Activated CD8-positive, alpha-beta memory T cell treated with anti-CD3 and anti-CD28 coated beads, Interleukin-2, amount 10 ng/mL, durations not matched to agents 7 days and 5 days (primary cell): Measurements from ENCODE around the gene OIP5. TPM values are rescaled to one million over a fixed set of nuclear protein-coding genes. Genes with fewer than 3 reads are reported as not detected.

Source experiments
- ATAC-seq: fragments of 150-1000 bp; cut with Tn5 transposase; one replicate; pipeline ENCODE4 v1.10.0; 2021; ENCODE audit warnings: moderate library complexity
- CTCF ChIA-PET: fragments of 350-600 bp; sonication (Branson Sonifier 250); formaldehyde crosslinking; loops from one replicate; lab custom pipeline; 2021; ENCODE audit warnings: antibody characterized with exemption; lab: Charles Lee
- DNase-seq: peaks from one replicate; pipeline ENCODE4 v3.0.0-alpha.2; 2020
- H3K27ac Mint-ChIP-seq: one replicate; pipeline ENCODE4 v1.8.0; 2021; ENCODE audit warnings: mild to moderate bottlenecking, mixed read lengths
- H3K27me3 Mint-ChIP-seq: one replicate; pipeline ENCODE4 v1.8.0; 2021; ENCODE audit warnings: mixed read lengths
- H3K36me3 Mint-ChIP-seq: one replicate; pipeline ENCODE4 v1.8.0; 2021; ENCODE audit warnings: mild to moderate bottlenecking, mixed read lengths
- H3K4me1 Mint-ChIP-seq: one replicate; pipeline ENCODE4 v1.8.0; 2021; ENCODE audit warnings: mixed read lengths
- H3K4me3 Mint-ChIP-seq: one replicate; pipeline ENCODE4 v1.8.0; 2021; ENCODE audit warnings: mild to moderate bottlenecking, moderate library complexity, mixed read lengths
- H3K9me3 Mint-ChIP-seq: one replicate; pipeline ENCODE4 v1.8.0; 2022; ENCODE audit warnings: low read depth, mixed read lengths
- total RNA-seq, 2 experiments: library from RNA; stranded (reverse); gene quantifications; one replicate each; pipeline ENCODE4 v1.2.3, GENCODE V29; 2021

Gene OIP5
- total RNA-seq, result 10 to 100 TPM; 21.1 to 21.2 TPM

DNA sequence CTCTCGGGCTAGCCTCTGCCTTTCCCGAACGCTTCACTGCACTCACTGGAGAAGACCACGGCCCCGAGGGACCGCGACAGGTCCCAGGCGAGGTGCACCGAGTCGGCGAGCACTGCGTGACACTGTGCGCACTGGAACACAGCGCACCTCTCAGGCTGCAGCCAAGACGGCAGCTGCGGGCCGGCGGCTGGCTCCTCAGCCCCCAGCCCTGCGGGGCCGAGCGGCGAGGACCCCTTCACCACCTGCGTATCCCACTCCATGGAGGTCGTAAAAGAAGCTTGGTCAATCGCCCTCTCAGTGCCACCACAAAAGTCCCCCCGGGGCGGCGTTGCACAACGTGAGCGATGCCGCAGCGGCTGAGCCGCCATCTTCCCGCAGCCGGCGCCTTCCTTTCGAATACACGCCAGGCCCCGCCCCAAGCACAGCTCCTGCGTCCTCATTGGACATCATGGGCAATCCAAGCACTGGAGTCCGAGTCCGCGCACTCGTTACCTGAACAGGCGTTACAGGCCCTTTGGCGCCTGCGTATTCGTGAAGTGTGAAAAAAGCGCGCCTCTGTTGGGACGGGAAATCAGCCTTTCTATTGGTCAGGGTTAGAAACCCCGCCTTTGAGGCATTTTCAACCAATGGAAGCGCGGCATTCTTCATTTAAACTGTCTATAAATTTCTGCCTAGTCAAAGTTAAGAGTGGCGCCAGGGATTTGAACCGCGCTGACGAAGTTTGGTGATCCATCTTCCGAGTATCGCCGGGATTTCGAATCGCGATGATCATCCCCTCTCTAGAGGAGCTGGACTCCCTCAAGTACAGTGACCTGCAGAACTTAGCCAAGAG, at the start of gene OIP5, which contains the start of gene NUSAP1:
Gene OIP5, minus strand, starts transcription at position 398 of the 832 bp plus-strand sequence. Its CDS starts 30 bp downstream, at position 368.
Gene NUSAP1, plus strand, starts transcription at position 688 of the 832 bp plus-strand sequence. Its CDS starts 77 bp downstream, at position 765.
- Mint-ChIP-seq H3K36me3 (peaks cover 37% of the 10 kb centered on the region), H3K9me3 (no peaks in the 10 kb centered on the region), H3K27me3 (no peaks in the 10 kb centered on the region), H3K4me1 (peaks cover 36% of the 10 kb centered on the region), H3K27ac (peak within 1 kb of the TSS; percentile 100), H3K4me3 (peak within 1 kb of the TSS; percentile 100)
- DNase-seq (peak; percentile 100), ATAC-seq (peak; percentile 95)
- CTCF ChIA-PET, result interaction anchor here (0.8 to 1.8 kb wide), 15 partner anchors 10 to 638 kb away, joined by 3 to 7 read pairs (median 4); partner anchors contain the start of genes CHAC1, RAD51 and RPAP1

DNA sequence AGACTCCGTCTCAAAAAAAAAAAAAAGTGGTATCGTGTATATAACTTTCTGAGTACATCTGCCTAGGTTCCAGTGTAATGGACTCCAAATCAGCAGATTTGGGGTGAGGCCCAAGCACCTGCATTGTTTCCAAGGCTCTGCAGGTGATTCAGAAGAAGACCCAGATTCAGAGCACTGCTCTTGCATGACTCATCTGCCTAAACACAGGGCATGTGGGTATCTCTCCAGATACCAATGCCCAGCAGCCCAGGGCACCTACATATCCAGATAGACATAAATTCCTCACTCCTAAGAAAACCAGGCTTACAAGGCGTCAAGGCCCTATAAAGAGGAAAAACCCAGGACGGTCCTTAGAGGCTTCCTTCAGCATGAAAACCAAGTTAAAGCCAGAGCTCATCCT, 45.6 kb upstream of the OIP5 start:
- Mint-ChIP-seq H3K27me3 (no peaks in the 10 kb centered on the region), H3K27ac (no peak overlapping the region), H3K4me3 (no peak overlapping the region), H3K9me3 (no peaks in the 10 kb centered on the region), H3K36me3 (peaks cover 49% of the 10 kb centered on the region), H3K4me1 (no peaks in the 10 kb centered on the region)
- CTCF ChIA-PET, result interaction anchor here (0.7 to 1.2 kb wide), 2 partner anchors 15 to 28 kb away, joined by 3 read pairs; no protein-coding TSS in a partner anchor
- no peak for ATAC-seq
- no peak for DNase-seq

DNA sequence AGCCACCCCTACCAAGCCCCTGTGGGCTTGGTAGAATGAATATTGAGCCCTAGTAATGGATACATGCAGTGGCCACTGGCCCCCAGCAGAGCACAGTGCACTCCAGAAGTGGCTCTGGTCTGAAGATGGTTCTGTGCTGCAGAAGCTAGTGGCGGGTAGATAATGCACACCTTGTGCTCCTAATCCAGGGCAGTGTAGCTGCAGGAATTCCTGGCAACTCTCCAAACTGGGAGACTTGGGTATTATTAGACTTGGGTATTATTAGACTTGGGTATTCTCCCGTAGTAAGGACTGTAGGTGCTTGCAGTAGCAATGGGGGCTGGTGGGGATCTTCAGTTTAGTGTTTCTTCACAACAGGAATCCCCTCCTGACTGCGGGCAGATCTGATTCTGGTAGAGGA, 35.0 kb upstream of the OIP5 start:
- peaks cover 59% of the 10 kb centered on the region for H3K36me3 Mint-ChIP-seq
- ATAC-seq, result no peak
- H3K4me3 Mint-ChIP-seq, result no peak overlapping the region
- no peak for DNase-seq
- H3K27ac Mint-ChIP-seq, result no peak overlapping the region
- H3K27me3 Mint-ChIP-seq, result no peaks in the 10 kb centered on the region
- H3K4me1 Mint-ChIP-seq, result no peaks in the 10 kb centered on the region
- CTCF ChIA-PET, result no interaction called here
- no peaks in the 10 kb centered on the region for H3K9me3 Mint-ChIP-seq

DNA sequence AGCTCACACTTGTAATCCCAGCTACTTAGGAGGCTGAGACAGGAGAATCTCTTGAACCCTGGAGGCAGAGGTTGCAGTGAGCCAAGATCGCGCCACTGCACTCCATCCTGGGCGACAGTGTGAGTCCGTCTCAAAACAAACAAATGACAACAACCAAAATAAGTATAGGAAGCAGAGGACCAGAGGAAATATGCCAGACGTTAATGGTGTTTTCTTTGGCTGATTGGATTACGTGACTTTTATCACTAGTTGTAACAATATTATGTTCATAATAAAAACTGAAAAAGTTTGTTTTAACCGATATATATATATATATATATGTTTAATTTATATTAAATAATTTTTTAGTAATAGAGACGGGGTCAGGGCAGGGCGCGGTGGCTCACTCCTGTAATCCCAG, 22.0 kb upstream of the OIP5 start:
- H3K36me3 Mint-ChIP-seq, result peaks cover 66% of the 10 kb centered on the region
- no peaks in the 10 kb centered on the region for H3K27me3 Mint-ChIP-seq
- CTCF ChIA-PET, result no interaction called here
- no peak for DNase-seq
- no peak for ATAC-seq
- no peaks in the 10 kb centered on the region for H3K4me1 Mint-ChIP-seq
- H3K9me3 Mint-ChIP-seq, result no peaks in the 10 kb centered on the region
- H3K27ac Mint-ChIP-seq, result no peak overlapping the region
- no peak overlapping the region for H3K4me3 Mint-ChIP-seq

DNA sequence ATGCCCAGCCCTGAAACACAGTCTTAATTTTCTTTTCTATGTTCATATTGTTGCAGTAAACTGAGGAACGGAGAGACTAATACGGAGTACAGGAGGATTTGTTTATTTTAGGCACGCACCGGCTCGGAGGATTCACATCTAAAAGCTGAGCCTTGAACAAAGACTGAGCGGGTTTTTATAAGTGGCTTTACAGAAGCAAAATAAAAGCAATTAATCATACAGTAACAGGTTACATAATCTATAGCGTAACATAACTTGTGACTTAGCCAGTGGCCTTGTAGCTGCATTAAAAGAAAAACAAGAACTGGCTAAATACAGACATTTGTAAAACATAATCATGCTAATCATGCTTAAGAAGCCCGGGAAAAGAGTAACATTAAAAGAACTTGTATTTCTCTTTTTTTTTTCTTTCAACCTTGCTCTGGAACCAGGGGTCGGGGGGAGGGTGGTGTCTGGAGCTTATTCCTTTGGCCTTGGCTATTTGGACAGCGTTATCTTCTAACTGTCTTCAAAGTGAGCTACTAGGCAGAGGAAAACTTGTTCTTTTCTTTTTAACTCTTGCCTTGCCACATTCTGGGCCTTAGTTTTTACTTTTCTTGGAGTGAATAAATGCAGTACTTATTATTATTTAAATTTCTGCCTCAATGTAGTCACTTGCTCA, 17.8 kb upstream of the OIP5 start:
- no peak for DNase-seq
- H3K9me3 Mint-ChIP-seq, result no peaks in the 10 kb centered on the region
- no peaks in the 10 kb centered on the region for H3K27me3 Mint-ChIP-seq
- H3K4me1 Mint-ChIP-seq, result peaks cover 6% of the 10 kb centered on the region
- no peak for ATAC-seq
- H3K4me3 Mint-ChIP-seq, result no peak overlapping the region
- CTCF ChIA-PET, result interaction anchor here (0.6 kb wide), 1 partner anchor 27 kb away, joined by 3 read pairs; no protein-coding TSS in a partner anchor
- no peak overlapping the region for H3K27ac Mint-ChIP-seq
- peaks cover 69% of the 10 kb centered on the region for H3K36me3 Mint-ChIP-seq

DNA sequence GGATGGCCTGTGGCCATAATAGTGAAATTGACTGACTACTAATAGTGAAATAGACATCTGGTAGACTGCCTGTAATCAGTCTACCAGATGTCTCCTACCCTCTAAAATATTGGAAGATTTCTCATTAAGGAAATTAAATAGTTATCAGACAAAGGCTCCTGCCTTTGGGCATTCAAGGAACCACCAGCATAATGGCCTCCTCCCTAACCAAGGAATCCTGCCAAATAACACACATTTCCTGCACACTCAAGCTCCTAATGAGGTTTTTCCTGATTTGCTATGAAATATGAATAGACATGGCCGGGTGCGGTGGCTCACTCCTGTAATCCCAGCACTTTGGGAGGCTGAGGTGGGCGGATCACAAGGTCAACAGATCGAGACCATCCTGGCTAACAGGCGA, 14.8 kb upstream of the OIP5 start:
- Mint-ChIP-seq H3K27me3 (no peaks in the 10 kb centered on the region), H3K9me3 (no peaks in the 10 kb centered on the region), H3K4me3 (no peak overlapping the region), H3K27ac (no peak overlapping the region), H3K4me1 (peaks cover 6% of the 10 kb centered on the region), H3K36me3 (peaks cover 76% of the 10 kb centered on the region)
- CTCF ChIA-PET, result no interaction called here
- DNase-seq, result no peak
- ATAC-seq, result no peak

DNA sequence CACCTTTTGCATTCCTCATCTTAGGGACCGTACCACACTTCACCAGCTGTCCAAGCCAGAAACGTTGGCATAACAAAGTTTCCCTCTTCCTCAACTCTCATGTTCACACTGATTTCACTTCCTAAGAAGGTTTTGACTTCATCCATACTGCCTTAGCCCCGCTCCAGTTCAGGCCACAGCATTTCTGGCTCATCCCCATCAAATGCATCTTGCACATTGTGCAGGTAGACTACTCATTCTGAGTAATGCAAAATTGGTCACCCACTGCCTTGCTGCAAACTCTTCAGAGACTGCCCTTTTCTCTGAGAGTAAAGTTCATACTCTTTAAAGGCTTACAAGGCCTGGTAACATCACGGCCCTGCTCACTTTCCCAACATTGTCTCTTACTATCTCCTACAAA, 9.1 kb upstream of the OIP5 start:
- DNase-seq (no peak), ATAC-seq (no peak)
- Mint-ChIP-seq H3K27me3 (no peaks in the 10 kb centered on the region), H3K4me3 (no peak overlapping the region), H3K4me1 (peaks cover 37% of the 10 kb centered on the region), H3K27ac (no peak overlapping the region), H3K9me3 (no peaks in the 10 kb centered on the region), H3K36me3 (peaks cover 76% of the 10 kb centered on the region)
- CTCF ChIA-PET, result no interaction called here

DNA sequence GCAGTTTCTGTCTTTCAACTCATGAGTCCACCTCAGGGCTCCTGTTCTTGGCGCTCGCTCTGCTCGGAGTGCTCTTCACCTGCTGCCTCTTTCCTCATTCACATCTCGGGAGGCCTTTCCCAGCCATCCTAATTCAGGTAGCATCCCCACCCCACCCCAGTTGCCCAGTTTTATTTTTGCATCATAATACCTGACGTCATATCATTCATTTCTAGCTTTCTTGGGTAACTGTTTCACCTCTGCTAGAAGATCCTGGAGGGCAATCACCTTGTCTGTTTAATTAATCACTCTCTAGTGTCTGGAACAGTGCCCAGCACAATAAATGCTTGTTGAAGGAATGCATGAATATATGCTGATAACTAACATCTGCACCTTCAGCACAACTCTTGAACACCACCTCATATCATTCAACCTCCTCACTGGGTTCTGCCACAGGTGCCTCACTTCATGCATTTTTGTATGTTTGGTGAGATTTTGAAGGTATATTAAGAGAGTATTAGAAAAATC, 7.9 kb upstream of the OIP5 start:
- no peak overlapping the region for H3K27ac Mint-ChIP-seq

DNA sequence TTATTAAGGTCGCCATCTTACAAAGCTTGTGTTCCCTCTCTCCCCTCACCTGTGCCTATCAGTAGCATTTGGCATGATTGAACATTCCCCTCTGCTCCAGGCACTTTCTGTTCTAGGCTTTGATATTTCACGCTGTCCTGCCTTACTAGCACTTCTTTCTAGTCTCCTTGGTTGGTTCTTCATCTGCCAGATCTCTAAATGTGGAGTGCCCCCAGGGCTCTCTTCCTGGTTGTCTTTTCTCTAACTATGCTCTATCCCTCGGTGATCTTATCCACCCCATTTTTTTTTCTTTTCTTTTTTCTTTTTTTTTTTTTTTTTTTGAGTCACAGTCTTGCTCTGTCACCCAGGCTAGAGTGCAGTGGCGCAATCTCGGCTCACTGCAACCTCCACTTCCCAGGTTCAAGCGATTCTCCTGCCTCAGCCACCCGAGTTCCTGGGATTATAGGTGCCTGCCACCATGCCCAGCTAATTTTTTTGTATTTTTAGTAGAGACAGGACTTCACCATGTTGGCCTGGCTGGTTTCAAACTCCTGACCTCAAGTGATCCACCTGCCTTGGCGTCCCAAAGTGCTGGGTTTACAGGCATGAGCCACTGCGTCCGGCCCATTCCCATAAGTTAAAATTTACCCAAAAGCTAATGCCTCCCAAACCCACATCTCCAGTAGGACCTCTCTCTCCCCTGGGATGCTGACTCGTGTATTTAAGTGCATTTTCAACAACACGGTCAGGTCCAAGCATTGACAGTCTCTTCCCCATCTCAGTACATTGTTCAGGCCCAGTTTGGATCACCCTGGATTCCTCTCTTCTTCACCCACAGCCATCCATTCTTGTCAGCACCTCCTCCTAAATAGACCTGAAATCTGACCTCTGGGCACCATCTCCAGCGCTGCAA, 5.5 kb upstream of the OIP5 start:
- DNase-seq, result no peak
- H3K4me1 Mint-ChIP-seq, result peaks cover 45% of the 10 kb centered on the region
- no peak for ATAC-seq
- H3K4me3 Mint-ChIP-seq, result peak overlapping the region; percentile 17
- H3K27me3 Mint-ChIP-seq, result no peaks in the 10 kb centered on the region
- CTCF ChIA-PET, result no interaction called here
- H3K27ac Mint-ChIP-seq, result peak overlapping the region; percentile 10
- H3K36me3 Mint-ChIP-seq, result peaks cover 66% of the 10 kb centered on the region
- H3K9me3 Mint-ChIP-seq, result no peaks in the 10 kb centered on the region

More for the DNA sequence above, 7.9 kb upstream of the OIP5 start:
- CTCF ChIA-PET, result no interaction called here
- Mint-ChIP-seq H3K27me3 (no peaks in the 10 kb centered on the region), H3K4me1 (peaks cover 39% of the 10 kb centered on the region), H3K4me3 (no peak overlapping the region), H3K36me3 (peaks cover 67% of the 10 kb centered on the region), H3K9me3 (no peaks in the 10 kb centered on the region)
- ATAC-seq (no peak), DNase-seq (no peak)

DNA sequence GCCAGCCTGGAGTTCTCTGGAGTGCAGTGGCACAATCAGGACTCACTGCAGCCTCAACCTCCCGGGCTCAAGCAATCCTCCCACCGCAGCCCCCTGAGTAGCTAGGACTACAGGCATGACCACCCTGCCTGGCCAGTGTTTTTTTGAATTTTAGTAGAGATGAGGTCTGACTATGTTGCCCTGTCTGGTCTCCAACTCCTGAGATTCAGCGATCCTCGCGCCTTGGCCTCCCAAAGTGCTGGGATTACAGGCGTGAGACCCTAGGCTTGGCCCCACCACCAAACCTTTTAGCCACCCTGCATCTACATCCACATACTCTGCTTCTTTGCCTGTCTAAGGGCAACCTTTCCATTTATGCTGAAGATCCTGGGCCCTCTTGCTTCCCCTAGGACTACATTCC, 4.7 kb upstream of the OIP5 start:
- Mint-ChIP-seq H3K4me3 (peak overlapping the region; percentile 17), H3K27ac (peak overlapping the region; percentile 50)

DNA sequence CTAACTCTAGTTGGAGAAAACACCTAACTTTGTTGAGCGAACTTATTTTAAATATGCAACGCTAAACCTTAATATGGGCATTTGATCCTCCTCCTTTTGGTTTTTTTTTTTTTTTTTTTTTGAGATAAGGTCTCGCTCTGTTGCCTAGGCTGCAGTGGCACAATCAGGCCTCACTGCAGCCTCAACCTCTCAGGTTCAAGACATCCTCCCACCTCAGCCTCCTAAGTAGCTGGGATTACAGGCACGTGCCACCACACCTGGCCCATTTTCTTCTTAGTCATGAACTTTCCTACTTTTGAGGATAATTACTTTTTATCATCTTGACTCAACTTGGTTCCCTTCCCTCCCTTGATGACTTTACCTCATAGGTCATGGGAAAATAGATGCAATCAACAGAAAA, 4.2 kb upstream of the OIP5 start:
- Mint-ChIP-seq H3K9me3 (no peaks in the 10 kb centered on the region), H3K27me3 (no peaks in the 10 kb centered on the region), H3K4me1 (peaks cover 45% of the 10 kb centered on the region), H3K4me3 (peak overlapping the region; percentile 6), H3K36me3 (peaks cover 58% of the 10 kb centered on the region), H3K27ac (peak overlapping the region; percentile 50)
- DNase-seq (no peak), ATAC-seq (no peak)
- CTCF ChIA-PET, result interaction anchor here (0.6 kb wide), 1 partner anchor 422 kb away, joined by 3 read pairs; no protein-coding TSS in a partner anchor

More for the DNA sequence above, 4.7 kb upstream of the OIP5 start:
- H3K4me1 Mint-ChIP-seq, result peaks cover 48% of the 10 kb centered on the region
- H3K9me3 Mint-ChIP-seq, result no peaks in the 10 kb centered on the region
- H3K36me3 Mint-ChIP-seq, result peaks cover 63% of the 10 kb centered on the region
- no peak for ATAC-seq
- CTCF ChIA-PET, result interaction anchor here (0.7 kb wide), 1 partner anchor 9 kb away, joined by 3 read pairs; no protein-coding TSS in a partner anchor
- no peaks in the 10 kb centered on the region for H3K27me3 Mint-ChIP-seq
- no peak for DNase-seq

DNA sequence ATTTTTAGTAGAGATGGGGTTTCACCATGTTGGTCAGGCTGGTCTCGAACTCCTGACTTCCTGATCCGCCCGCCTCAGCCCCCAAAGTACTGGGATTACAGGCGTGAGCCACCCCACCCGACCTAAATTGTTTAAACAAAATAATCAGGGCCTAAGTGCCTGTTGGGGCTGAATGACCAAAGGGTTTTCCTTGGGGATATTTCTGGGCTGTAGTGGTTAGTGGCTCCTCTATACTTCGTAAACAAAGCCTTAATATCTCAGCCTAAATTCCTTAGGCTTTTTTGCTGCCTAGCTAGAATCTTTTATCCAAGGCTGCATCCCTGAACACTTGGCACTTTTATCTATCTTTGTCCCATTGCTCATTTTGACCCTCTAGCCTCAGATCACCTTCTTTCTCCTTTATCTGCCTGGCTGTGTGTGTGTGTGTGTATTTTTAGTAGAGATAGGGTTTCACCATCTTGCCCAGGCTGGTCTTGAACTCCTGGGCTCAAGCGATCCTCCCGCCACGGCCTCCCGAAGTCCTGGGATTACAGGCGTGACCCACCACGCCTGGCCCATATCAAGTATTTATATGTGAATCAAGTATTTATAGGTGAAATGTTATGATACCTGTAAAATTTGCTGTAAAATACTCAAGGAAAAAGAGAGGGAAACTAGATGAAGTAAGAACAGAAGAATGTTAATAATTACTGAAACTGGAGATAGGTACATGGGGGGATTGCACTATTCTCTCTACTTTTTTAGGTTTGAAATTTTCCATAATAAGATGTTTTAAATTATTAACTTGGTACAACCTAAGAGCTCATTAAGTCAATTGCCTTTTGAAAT, 2.1 kb upstream of the OIP5 start:
- ATAC-seq (no peak), DNase-seq (peak; percentile 41)
- Mint-ChIP-seq H3K9me3 (no peaks in the 10 kb centered on the region), H3K27me3 (no peaks in the 10 kb centered on the region), H3K4me3 (peak overlapping the region; percentile 100), H3K27ac (peak overlapping the region; percentile 100), H3K4me1 (peaks cover 43% of the 10 kb centered on the region), H3K36me3 (peaks cover 43% of the 10 kb centered on the region)
- CTCF ChIA-PET, result interaction anchor here (1.0 kb wide), 1 partner anchor 439 kb away, joined by 3 read pairs; no protein-coding TSS in a partner anchor
